ENCODE data around the gene COMMD1. TPM values are rescaled to one million over a fixed set of nuclear protein-coding genes. Genes with fewer than 3 reads are reported as not detected.
A peak's percentile ranks its signal among the peaks of the same experiment; 100 is the strongest.
"Not testable (repeated sequence)": the region's sequence is repeated elsewhere in the genome, so short reads cannot be mapped to it uniquely, and the experiment has no call there.

The COMMD1 gene
- 10 to 100 TPM; 15.6 to 28.3 (median 20.8) TPM for total RNA-seq
- polyA plus RNA-seq, result 10 to 100 TPM; 56.0 to 65.3 TPM
- 9.8 reads per million, percentile 35 among the genes with 10 or more reads in this experiment for total RNA-seq

DNA sequence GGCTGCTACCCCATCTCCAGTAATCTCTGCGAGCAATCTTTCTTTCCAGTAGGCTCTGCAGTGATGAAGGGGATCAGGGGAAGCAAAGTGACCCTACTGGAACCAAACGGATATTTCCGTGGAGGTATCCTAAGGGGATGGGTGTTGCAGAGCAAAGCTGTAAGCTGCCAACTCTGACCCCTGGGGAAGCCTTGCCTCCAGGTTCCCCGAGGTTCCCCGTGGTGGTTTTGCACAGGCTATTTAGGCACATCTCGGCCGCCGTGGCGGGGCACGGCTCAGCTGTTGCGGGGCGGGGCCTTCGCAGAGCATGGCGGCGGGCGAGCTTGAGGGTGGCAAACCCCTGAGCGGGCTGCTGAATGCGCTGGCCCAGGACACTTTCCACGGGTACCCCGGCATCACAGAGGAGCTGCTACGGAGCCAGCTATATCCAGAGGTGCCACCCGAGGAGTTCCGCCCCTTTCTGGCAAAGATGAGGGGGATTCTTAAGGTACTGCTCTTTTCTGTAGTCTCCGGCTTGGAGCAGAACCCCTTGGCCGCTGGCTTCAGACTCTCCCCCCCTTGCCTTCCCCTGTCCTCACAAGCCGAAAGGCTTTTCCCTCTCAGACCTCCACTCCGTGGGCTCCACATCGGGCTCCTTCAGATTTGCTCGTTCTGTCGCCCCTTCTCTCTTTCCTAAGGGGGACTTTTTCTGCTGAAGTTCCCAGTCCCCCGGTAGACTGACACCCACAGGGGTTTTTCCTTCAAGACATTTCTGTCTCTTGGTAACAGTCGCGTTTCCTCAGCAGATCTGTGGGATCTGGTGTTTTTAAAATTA is at the start of gene COMMD1:
Gene COMMD1 (plus strand): TSS at position 303 of the 814 bp plus-strand sequence. CDS start 5 bp downstream, at position 308.
- POLR2A ChIA-PET, result interaction anchor here (0.5 to 1.7 kb wide), 8 partner anchors 15 to 1683 kb away, joined by 3 to 11 read pairs (median 4); partner anchors contain the start of genes FAM161A, WDPCP and XPO1

DNA sequence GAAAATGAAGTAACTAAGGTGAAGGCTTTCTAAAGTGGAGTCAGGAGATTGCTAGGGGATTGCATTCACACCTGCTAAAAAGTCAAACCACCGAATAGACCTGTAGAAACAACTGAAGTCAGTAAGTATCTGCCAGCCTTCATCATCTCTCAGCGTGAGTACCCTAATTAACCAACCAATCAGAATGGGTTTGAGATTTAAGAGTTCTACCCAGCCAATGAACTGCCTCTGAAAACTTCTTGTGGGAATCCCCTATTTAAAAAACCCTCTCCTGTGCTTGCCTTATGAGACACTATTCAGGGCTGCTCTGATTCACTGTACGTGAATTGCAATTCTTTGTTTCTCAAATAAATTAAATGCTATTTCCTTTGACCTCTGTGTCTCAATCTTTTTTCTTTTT is 48.2 kb upstream of the COMMD1 start:
- Histone ChIP-seq H3K36me3 (ENCODE audit: control insufficient read depth in 2 of 3, insufficient read depth in 3 of 3, low read length in 3 of 3) (peaks cover 0 to 6% (median 0%) of the 10 kb centered on the region in 3 experiments), H3K27me3 (ENCODE audit: control insufficient read depth in 2 of 2, insufficient read depth in 2 of 2, low read length in 2 of 2) (no peaks in the 10 kb centered on the region), H3K27ac (ENCODE audit: low read depth, low read length) (no peak overlapping the region), H3K4me3 (ENCODE audit: low read length) (no peak overlapping the region), H3K4me1 (ENCODE audit: control insufficient read depth in 2 of 2, insufficient read depth in 2 of 2, low read length in 2 of 2) (peaks cover 4 to 6% of the 10 kb centered on the region in 2 donors), H3K9me3 (ENCODE audit: control insufficient read depth in 2 of 3, low read length in 3 of 3) (peaks cover 0 to 5% (median 0%) of the 10 kb centered on the region in 3 experiments)
- H3K4me1 Mint-ChIP-seq, result peaks cover 8 to 24% (median 15%) of the 10 kb centered on the region in 7 donors
- H3K27me3 Mint-ChIP-seq, result no peaks in the 10 kb centered on the region
- no peak overlapping the region for H3K27ac Mint-ChIP-seq
- peaks cover 2 to 8% (median 6%) of the 10 kb centered on the region in 5 donors for H3K36me3 Mint-ChIP-seq
- ATAC-seq (no peak), DNase-seq (no peak)
- peaks cover 0 to 14% (median 4%) of the 10 kb centered on the region in 11 donors for H3K9me3 Mint-ChIP-seq
- ChIA-PET POLR2A (interaction anchor here (0.9 kb wide), 2 partner anchors 14 to 319 kb away, joined by 3 read pairs; partner anchors contain the start of gene XPO1), CTCF (no interaction called here)
- intact Hi-C loops (cut with micrococcal nuclease), result loop anchor here in 1 of 2 donors (10.0 kb wide), 1 partner anchor 682 kb away; no protein-coding TSS in a partner anchor
- no peak overlapping the region for H3K4me3 Mint-ChIP-seq

More for the DNA sequence above, at the start of gene COMMD1:
- Histone ChIP-seq H3K27ac (ENCODE audit: low read depth, low read length) (peak within 1 kb of the TSS; percentile 83), H3K4me3 (ENCODE audit: low read length) (peak within 1 kb of the TSS; percentile 76), H3K36me3 (ENCODE audit: control insufficient read depth in 2 of 3, insufficient read depth in 3 of 3, low read length in 3 of 3) (peaks cover 0 to 5% (median 0%) of the 10 kb centered on the region in 3 experiments), H3K9me3 (ENCODE audit: control insufficient read depth in 2 of 3, low read length in 3 of 3) (no peaks in the 10 kb centered on the region), H3K4me1 (ENCODE audit: control insufficient read depth in 2 of 2, insufficient read depth in 2 of 2, low read length in 2 of 2) (peaks cover 0 to 12% of the 10 kb centered on the region in 2 donors), H3K27me3 (ENCODE audit: control insufficient read depth in 2 of 2, insufficient read depth in 2 of 2, low read length in 2 of 2) (no peaks in the 10 kb centered on the region)
- peaks cover 0 to 5% (median 0%) of the 10 kb centered on the region in 5 donors for H3K36me3 Mint-ChIP-seq
- intact Hi-C loops (cut with micrococcal nuclease), result loop anchor here (1.0 to 5.0 kb wide), 10 partner anchors 17 to 1683 kb away; partner anchors contain the start of genes B3GNT2 (in 2 of the 2), CCT4 (in 2 of the 2), EHBP1 (in 2 of the 2) and FAM161A (in 2 of the 2)
- ATAC-seq, result peak; percentile 99
- peaks cover 14 to 42% (median 30%) of the 10 kb centered on the region in 7 donors for H3K4me1 Mint-ChIP-seq
- H3K27me3 Mint-ChIP-seq, result no peaks in the 10 kb centered on the region
- peak within 1 kb of the TSS; percentile 80 to 97 (median 86) for H3K27ac Mint-ChIP-seq
- peak within 1 kb of the TSS; percentile 95 to 98 (median 96) for H3K4me3 Mint-ChIP-seq
- H3K9me3 Mint-ChIP-seq, result no peaks in the 10 kb centered on the region
- peak; percentile 64 to 81 (median 76) for DNase-seq
- CTCF ChIA-PET, result interaction anchor here (0.6 kb wide), 1 partner anchor 56 kb away, joined by 3 read pairs; no protein-coding TSS in a partner anchor

DNA sequence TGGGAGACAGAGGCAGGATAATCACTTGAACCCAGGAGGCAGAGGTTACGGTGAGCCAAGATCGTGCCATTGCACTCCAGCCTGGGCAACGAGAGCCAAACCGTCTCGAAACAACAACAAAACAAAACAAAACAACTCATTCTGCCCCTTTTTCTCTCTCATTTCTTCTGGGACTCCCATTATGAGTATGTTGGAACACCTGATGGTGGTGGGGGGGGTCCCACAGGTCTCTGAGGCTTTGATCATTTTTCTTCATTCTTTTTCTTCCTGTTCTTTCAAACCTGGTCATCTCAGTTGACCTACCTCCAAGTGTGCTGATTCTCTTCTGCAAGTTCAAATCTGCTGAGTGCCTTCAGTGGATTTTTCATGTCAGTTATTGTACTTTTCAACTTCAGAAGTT is 43.4 kb upstream of the COMMD1 start:
- Mint-ChIP-seq H3K27me3 (no peaks in the 10 kb centered on the region), H3K9me3 (peaks cover 0 to 23% (median 6%) of the 10 kb centered on the region in 11 donors), H3K4me1 (peaks cover 0 to 2% (median 0%) of the 10 kb centered on the region in 7 donors), H3K36me3 (peaks cover 8 to 37% (median 33%) of the 10 kb centered on the region in 5 donors), H3K27ac (peak overlapping the region in 1 of 9 donors; percentile 43), H3K4me3 (no peak overlapping the region)
- intact Hi-C loops (cut with micrococcal nuclease), result no loop called here
- peaks cover 0 to 26% (median 0%) of the 10 kb centered on the region in 3 experiments for H3K36me3 ChIP-seq (ENCODE audit: control insufficient read depth in 2 of 3, insufficient read depth in 3 of 3, low read length in 3 of 3)
- H3K4me3 ChIP-seq (ENCODE audit: low read length), result no peak overlapping the region
- H3K27me3 ChIP-seq (ENCODE audit: control insufficient read depth in 2 of 2, insufficient read depth in 2 of 2, low read length in 2 of 2), result no peaks in the 10 kb centered on the region
- no peaks in the 10 kb centered on the region for H3K4me1 ChIP-seq (ENCODE audit: control insufficient read depth in 2 of 2, insufficient read depth in 2 of 2, low read length in 2 of 2)
- ChIA-PET CTCF (no interaction called here), POLR2A (no interaction called here)
- ATAC-seq (no peak), DNase-seq (no peak)
- no peak overlapping the region for H3K27ac ChIP-seq (ENCODE audit: low read depth, low read length)
- H3K9me3 ChIP-seq (ENCODE audit: control insufficient read depth in 2 of 3, low read length in 3 of 3), result peaks cover 0 to 5% (median 0%) of the 10 kb centered on the region in 3 experiments

DNA sequence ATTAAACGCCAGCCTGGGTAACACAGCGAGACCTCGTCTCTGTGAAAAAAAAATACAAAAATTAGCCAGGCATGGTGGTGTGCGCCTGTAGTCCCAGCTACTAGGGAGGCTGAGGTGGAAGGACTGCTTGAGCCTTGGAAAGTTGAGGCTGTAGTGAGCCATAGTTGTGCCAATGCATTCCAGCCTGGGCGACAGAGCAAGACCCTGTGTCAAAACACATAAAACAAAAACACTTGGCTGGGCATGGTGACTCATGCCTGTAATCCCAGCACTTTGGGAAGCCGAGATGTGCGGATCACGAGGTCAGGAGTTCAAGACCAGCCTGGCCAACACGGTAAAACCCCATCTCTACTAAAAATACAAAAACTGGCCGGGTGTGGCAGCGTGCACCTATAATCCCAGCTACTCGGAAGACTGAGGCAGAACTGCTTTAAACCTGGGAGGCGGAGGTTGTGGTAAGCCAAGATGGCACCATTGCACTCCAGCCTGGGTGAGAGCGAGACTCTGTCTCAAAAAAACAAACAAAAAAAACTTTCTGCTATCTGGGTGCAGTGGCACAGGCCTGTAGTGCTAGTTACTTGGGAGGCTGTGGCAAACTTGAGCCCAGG is 38.9 kb upstream of the COMMD1 start:
- CTCF ChIA-PET, result interaction anchor here (0.6 kb wide), 1 partner anchor 733 kb away, joined by 3 read pairs; no protein-coding TSS in a partner anchor
- DNase-seq; H3K4me1 Mint-ChIP-seq; H3K4me3 ChIP-seq (ENCODE audit: low read length); H3K27me3 ChIP-seq (ENCODE audit: control insufficient read depth in 2 of 2, insufficient read depth in 2 of 2, low read length in 2 of 2); ATAC-seq; H3K27ac ChIP-seq (ENCODE audit: low read depth, low read length); H3K9me3 ChIP-seq (ENCODE audit: control insufficient read depth in 2 of 3, low read length in 3 of 3); H3K4me1 ChIP-seq (ENCODE audit: control insufficient read depth in 2 of 2, insufficient read depth in 2 of 2, low read length in 2 of 2); H3K27me3 Mint-ChIP-seq; H3K4me3 Mint-ChIP-seq; intact Hi-C loops (cut with micrococcal nuclease): not testable (repeated sequence)
- peaks cover 4 to 66% (median 14%) of the 10 kb centered on the region in 3 experiments for H3K36me3 ChIP-seq (ENCODE audit: control insufficient read depth in 2 of 3, insufficient read depth in 3 of 3, low read length in 3 of 3)
- POLR2A ChIA-PET, result interaction anchor here (0.6 to 2.3 kb wide), 3 partner anchors 12 to 31 kb away, joined by 3 to 11 read pairs (median 3); partner anchors contain the start of gene FAM161A
- Mint-ChIP-seq H3K9me3 (peaks cover 0 to 15% (median 5%) of the 10 kb centered on the region in 11 donors), H3K27ac (peak overlapping the region in 1 of 9 donors; percentile 30), H3K36me3 (peaks cover 12 to 60% (median 46%) of the 10 kb centered on the region in 5 donors)

DNA sequence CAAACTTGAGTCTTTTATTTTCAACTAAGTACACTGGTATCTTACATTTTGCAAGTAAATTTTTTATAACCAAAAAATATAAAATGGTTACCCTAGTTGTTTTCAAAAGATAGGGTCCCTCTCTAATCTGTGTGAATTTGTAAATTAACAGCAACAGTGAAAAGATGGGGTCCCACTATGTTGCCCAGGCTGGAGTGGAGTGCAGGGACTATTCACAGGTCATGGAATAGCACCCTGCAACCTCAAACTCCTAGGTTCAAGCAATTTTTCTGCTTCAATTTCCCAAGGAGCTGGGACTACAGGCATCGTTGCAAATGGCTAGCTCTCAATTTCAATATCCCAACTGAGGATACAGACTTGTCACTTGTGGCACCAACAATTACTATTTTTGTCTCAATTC is 29.1 kb upstream of the COMMD1 start:
- peaks cover 4 to 43% (median 31%) of the 10 kb centered on the region in 5 donors for H3K36me3 Mint-ChIP-seq

DNA sequence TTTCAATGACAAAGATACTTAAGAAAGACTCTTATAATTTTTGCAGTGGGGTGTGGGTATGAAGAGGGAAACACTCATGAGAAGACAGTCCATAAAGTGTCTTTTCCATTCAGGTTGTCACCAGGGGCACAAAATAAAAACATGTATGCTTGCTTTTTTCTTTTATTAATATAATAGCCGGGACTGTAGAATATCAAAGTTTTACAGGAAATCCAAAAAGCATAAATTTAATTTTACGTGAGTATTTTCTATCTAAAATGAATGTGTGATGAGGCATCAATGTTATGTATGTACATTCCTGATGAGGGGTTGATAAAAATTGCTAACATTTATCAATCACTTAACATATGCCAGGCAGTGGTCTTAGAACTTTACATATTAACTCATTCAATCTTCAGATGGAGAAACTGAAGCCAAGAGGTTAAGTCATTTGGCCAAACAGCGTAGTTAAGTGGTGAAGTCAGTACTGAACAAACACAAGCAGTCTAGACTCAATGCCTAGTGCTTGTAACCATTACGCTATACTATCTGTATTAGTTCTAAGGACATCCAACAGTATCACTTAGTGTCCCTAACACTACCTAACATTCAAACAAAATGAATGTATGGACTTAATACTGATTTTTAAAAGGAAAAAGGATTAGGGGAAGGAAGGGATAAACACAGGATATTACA is 27.8 kb upstream of the COMMD1 start:
- Mint-ChIP-seq H3K4me3 (no peak overlapping the region), H3K4me1 (peaks cover 0 to 2% (median 0%) of the 10 kb centered on the region in 7 donors), H3K27me3 (no peaks in the 10 kb centered on the region), H3K9me3 (no peaks in the 10 kb centered on the region), H3K27ac (peak overlapping the region in 2 of 9 donors; percentile 18 to 45), H3K36me3 (peaks cover 4 to 39% (median 25%) of the 10 kb centered on the region in 5 donors)
- ATAC-seq (no peak), DNase-seq (no peak)
- Histone ChIP-seq H3K9me3 (ENCODE audit: control insufficient read depth in 2 of 3, low read length in 3 of 3) (no peaks in the 10 kb centered on the region), H3K36me3 (ENCODE audit: control insufficient read depth in 2 of 3, insufficient read depth in 3 of 3, low read length in 3 of 3) (peaks cover 4 to 89% (median 41%) of the 10 kb centered on the region in 3 experiments), H3K27ac (ENCODE audit: low read depth, low read length) (no peak overlapping the region), H3K27me3 (ENCODE audit: control insufficient read depth in 2 of 2, insufficient read depth in 2 of 2, low read length in 2 of 2) (no peaks in the 10 kb centered on the region), H3K4me3 (ENCODE audit: low read length) (no peak overlapping the region), H3K4me1 (ENCODE audit: control insufficient read depth in 2 of 2, insufficient read depth in 2 of 2, low read length in 2 of 2) (no peaks in the 10 kb centered on the region)
- ChIA-PET CTCF (no interaction called here), POLR2A (no interaction called here)
- intact Hi-C loops (cut with micrococcal nuclease), result no loop called here

More for the DNA sequence above, 29.1 kb upstream of the COMMD1 start:
- intact Hi-C loops (cut with micrococcal nuclease), result no loop called here
- H3K27ac ChIP-seq (ENCODE audit: low read depth, low read length), result no peak overlapping the region
- CTCF ChIA-PET, result no interaction called here
- no peak overlapping the region for H3K4me3 ChIP-seq (ENCODE audit: low read length)
- Mint-ChIP-seq H3K4me1 (peaks cover 0 to 2% (median 0%) of the 10 kb centered on the region in 7 donors), H3K27me3 (no peaks in the 10 kb centered on the region), H3K27ac (no peak overlapping the region), H3K9me3 (no peaks in the 10 kb centered on the region), H3K4me3 (no peak overlapping the region)
- POLR2A ChIA-PET, result no interaction called here
- ATAC-seq (no peak), DNase-seq (no peak)
- peaks cover 4 to 88% (median 45%) of the 10 kb centered on the region in 3 experiments for H3K36me3 ChIP-seq (ENCODE audit: control insufficient read depth in 2 of 3, insufficient read depth in 3 of 3, low read length in 3 of 3)
- no peaks in the 10 kb centered on the region for H3K4me1 ChIP-seq (ENCODE audit: control insufficient read depth in 2 of 2, insufficient read depth in 2 of 2, low read length in 2 of 2)
- no peaks in the 10 kb centered on the region for H3K27me3 ChIP-seq (ENCODE audit: control insufficient read depth in 2 of 2, insufficient read depth in 2 of 2, low read length in 2 of 2)
- no peaks in the 10 kb centered on the region for H3K9me3 ChIP-seq (ENCODE audit: control insufficient read depth in 2 of 3, low read length in 3 of 3)

Data from naive thymus-derived CD4-positive, alpha-beta T cell (primary cell).